Liver (tissue), 9 donors: ENCODE data around the gene ROPN1B. TPM values are rescaled to one million over a fixed set of nuclear protein-coding genes. Genes with fewer than 3 reads are reported as not detected.
"Not testable (repeated sequence)": the region's sequence is repeated elsewhere in the genome, so short reads cannot be mapped to it uniquely, and the experiment has no call there.

Experiments
- DNase-seq: peaks from one replicate; pipeline ENCODE4 v3.0.0-alpha.2; 2017; ENCODE audit warnings: low spot score
- H3K27ac ChIP-seq, 2 donors: one replicate each; pipeline ENCODE4 v1.7.0; 2013; ENCODE audit warnings: inconsistent platforms in 2 of 2, low read length in 2 of 2, control low read depth in 1 of 2, low read depth in 1 of 2, mild to moderate bottlenecking in 1 of 2
- H3K27me3 ChIP-seq, 4 donors: one replicate each; pipeline versions ENCODE4 v1.6.1 to v1.7.0; 2013; ENCODE audit warnings: low read length in 3 of 4, inconsistent platforms in 1 of 4, mild to moderate bottlenecking in 1 of 4, moderate library complexity in 1 of 4; ENCODE audit not compliant: control insufficient read depth in 4 of 4, insufficient read depth in 4 of 4
- H3K36me3 ChIP-seq, 4 donors: one replicate each; pipeline versions ENCODE4 v1.6.1 to v1.7.0; 2013; ENCODE audit warnings: low read length in 3 of 4, mild to moderate bottlenecking in 3 of 4, low read depth in 1 of 4, moderate library complexity in 1 of 4; ENCODE audit not compliant: control insufficient read depth in 4 of 4, insufficient read depth in 3 of 4
- H3K4me1 ChIP-seq, 4 donors: one replicate each; pipeline versions ENCODE4 v1.6.1 to v1.7.0; 2013; ENCODE audit warnings: low read length in 3 of 4, mild to moderate bottlenecking in 3 of 4, moderate library complexity in 1 of 4; ENCODE audit not compliant: control insufficient read depth in 4 of 4, insufficient read depth in 4 of 4
- H3K4me3 ChIP-seq, 3 donors: one replicate each; pipeline versions ENCODE4 v1.6.1 to v1.7.0; 2013; ENCODE audit warnings: low read length in 3 of 3, control low read depth in 1 of 3, low read depth in 1 of 3, mild to moderate bottlenecking in 1 of 3
- H3K9ac ChIP-seq, 2 donors: one replicate each; pipeline ENCODE4 v1.7.0; 2013; ENCODE audit warnings: low read length in 2 of 2, mild to moderate bottlenecking in 2 of 2, moderate library complexity in 2 of 2, control low read depth in 1 of 2, low read depth in 1 of 2
- H3K9me3 ChIP-seq, 4 donors: one replicate each; pipeline versions ENCODE4 v1.6.1 to v1.7.0; 2013; ENCODE audit warnings: low read length in 3 of 4; ENCODE audit not compliant: control insufficient read depth in 4 of 4
- EGR1 ChIP-seq, 2 donors: IDR thresholded peaks; 2 replicates each; pipeline ENCODE4 v1.6.1; 2016 to 2018; ENCODE audit warnings: antibody characterized with exemption in 2 of 2, low read depth in 2 of 2
- FOXA1 ChIP-seq: IDR thresholded peaks from 2 replicates; pipeline ENCODE4 v1.6.1; 2016; ENCODE audit warnings: antibody characterized with exemption
- GABPA ChIP-seq, 2 donors: IDR thresholded peaks in 1 of 2; conservative IDR thresholded peaks in 1 of 2; 2 replicates each; pipeline ENCODE4 v1.6.1; 2016; ENCODE audit warnings: antibody characterized with exemption in 2 of 2, mild to moderate bottlenecking in 1 of 2, moderate library complexity in 1 of 2
- HNF4A ChIP-seq, 2 donors: conservative IDR thresholded peaks; 2 replicates each; pipeline ENCODE4 v1.6.1; 2016; ENCODE audit warnings: antibody characterized with exemption in 2 of 2, mild to moderate bottlenecking in 2 of 2
- MAX ChIP-seq: IDR thresholded peaks from 2 replicates; pipeline ENCODE4 v1.6.1; 2016; ENCODE audit warnings: antibody characterized with exemption
- REST ChIP-seq: IDR thresholded peaks from 2 replicates; pipeline ENCODE4 v1.6.1; 2016; ENCODE audit warnings: antibody characterized with exemption, mild to moderate bottlenecking
- TAF1 ChIP-seq: conservative IDR thresholded peaks from 2 replicates; pipeline ENCODE4 v1.6.1; 2016; ENCODE audit warnings: antibody characterized with exemption, mild to moderate bottlenecking
- YY1 ChIP-seq: IDR thresholded peaks from 2 replicates; pipeline ENCODE4 v1.6.1; 2016; ENCODE audit warnings: antibody characterized with exemption, mild to moderate bottlenecking
- WGBS: extraction: QIAGEN DNeasy Blood & Tissue Kit; methylation state at CpG from one replicate; pipeline ENCODE4 v1.1.7; 2013; 5-methylcytosine and 5-hydroxymethylcytosine counted together
- polyA plus RNA-seq, 2 donors: library from polyadenylated mRNA; stranded (reverse) in 1 of 2; unstranded in 1 of 2; fragments of 200-250 nt in 1 of 2; fragments of >200 nt in 1 of 2; fragmentation: Nextera tagmentation in 1 of 2; extraction: Ambion mirVana in 1 of 2; gene quantifications; one replicate each; pipeline versions ENCODE4 v1.2.1 to v1.2.3, GENCODE V29; 2013 to 2015
- total RNA-seq, 2 donors: library from RNA; depleted of rRNA; stranded (reverse); fragments of >200 nt; gene quantifications; one replicate each; pipeline ENCODE4 v1.2.3, GENCODE V29; 2014
- TF ChIP-seq, protein P1 (sequence below): fragments of 150-350 bp; IDR thresholded peaks from 2 replicates; pipeline ENCODE4 v1.5.1; 2017; ENCODE audit warnings: improper control_type of control experiment, low read depth, low read length; ENCODE audit not compliant: missing input control
- donor health status: healthy.
- donor health status: healthy.
- donor health status: healthy.
- donor health status: healthy.
- donor health status: healthy.

Gene ROPN1B
- total and polyA plus RNA-seq, 4 donors = 0.69 to 0.84 (median 0.72) TPM; not detected in 1

GRCh38 chr3:125951176-125951575 lies 17.8 kb upstream of the ROPN1B start:
- not testable (repeated sequence) for H3K27me3 ChIP-seq, H3K36me3 ChIP-seq, DNase-seq, H3K9me3 ChIP-seq, H3K27ac ChIP-seq, H3K4me1 ChIP-seq, H3K9ac ChIP-seq, H3K4me3 ChIP-seq
- WGBS = 90% methylated on average over 3 of the region's 3 CpGs

GRCh38 chr3:125957020-125957419 lies 12.0 kb upstream of the ROPN1B start:
- not testable (repeated sequence) for H3K36me3 ChIP-seq, H3K27ac ChIP-seq, H3K9me3 ChIP-seq, H3K4me1 ChIP-seq, H3K4me3 ChIP-seq, DNase-seq, H3K27me3 ChIP-seq, H3K9ac ChIP-seq
- WGBS = 92% methylated on average over 4 of the region's 4 CpGs

DNA sequence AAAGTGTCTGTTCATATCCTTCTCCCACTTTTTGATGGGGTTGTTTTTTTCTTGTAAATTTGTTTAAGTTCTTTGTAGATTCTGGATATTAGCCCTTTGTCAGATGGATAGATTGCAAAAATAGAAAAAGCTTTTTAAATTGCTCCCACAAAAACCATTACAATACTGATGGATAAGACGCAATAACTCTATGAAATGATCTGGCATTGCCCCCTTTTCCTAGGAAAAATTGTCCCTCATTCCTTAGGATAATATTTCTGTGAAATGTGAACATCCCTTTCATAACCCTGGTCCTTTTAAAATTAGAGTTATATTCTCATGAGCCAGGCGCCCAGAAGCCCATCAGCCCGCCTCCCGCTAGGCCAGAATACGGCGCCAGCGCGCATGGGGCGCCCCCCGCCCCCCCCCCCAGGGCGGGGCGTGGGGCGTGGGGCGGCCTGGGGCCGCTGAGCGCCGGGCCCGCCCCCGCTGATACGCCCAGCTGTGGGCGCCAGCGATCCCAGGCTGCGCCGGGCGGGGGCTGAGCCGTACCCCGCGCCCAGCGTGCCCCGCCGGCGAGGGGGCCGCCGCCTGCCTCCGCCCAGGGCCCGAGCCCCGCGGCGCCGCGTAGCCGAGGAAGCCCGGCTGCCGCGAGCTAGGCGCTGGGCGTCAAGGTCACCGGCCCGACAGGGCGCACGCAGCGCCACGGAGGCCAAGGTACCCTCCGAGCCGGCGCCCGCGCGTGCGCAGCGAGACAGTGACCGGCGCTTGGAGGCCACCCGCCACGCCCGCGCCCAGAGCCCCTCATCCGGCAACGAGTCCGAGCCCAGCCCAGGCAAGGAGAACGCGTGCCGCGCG lies 11.1 kb upstream of the ROPN1B start:
- no peaks in the 10 kb centered on the region for H3K36me3 ChIP-seq
- peaks cover 0 to 4% (median 0%) of the 10 kb centered on the region in 4 donors for H3K4me1 ChIP-seq
- H3K27ac ChIP-seq = no peak overlapping the region
- H3K9ac ChIP-seq = no peak overlapping the region
- H3K9me3 ChIP-seq = no peaks in the 10 kb centered on the region
- TF ChIP-seq, protein P1, sequence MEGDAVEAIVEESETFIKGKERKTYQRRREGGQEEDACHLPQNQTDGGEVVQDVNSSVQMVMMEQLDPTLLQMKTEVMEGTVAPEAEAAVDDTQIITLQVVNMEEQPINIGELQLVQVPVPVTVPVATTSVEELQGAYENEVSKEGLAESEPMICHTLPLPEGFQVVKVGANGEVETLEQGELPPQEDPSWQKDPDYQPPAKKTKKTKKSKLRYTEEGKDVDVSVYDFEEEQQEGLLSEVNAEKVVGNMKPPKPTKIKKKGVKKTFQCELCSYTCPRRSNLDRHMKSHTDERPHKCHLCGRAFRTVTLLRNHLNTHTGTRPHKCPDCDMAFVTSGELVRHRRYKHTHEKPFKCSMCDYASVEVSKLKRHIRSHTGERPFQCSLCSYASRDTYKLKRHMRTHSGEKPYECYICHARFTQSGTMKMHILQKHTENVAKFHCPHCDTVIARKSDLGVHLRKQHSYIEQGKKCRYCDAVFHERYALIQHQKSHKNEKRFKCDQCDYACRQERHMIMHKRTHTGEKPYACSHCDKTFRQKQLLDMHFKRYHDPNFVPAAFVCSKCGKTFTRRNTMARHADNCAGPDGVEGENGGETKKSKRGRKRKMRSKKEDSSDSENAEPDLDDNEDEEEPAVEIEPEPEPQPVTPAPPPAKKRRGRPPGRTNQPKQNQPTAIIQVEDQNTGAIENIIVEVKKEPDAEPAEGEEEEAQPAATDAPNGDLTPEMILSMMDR = no peak
- TF ChIP-seq MAX (no peak), FOXA1 (no peak), EGR1 (IDR thresholded peaks at IDR 0.05; ENCODE audit: low read depth in 2 of 2) (no peak), YY1 (no peak), TAF1 (no peak), GABPA (IDR thresholded peaks at IDR 0.05 in 1 of 2, conservative IDR thresholded peaks at IDR 0.05 in 1 of 2) (no peak), HNF4A (conservative IDR thresholded peaks at IDR 0.05) (no peak), REST (no peak)
- DNase-seq = no peak
- 11% methylated on average over 75 of the region's 75 CpGs for WGBS
- peak overlapping the region in 1 of 3 donors; percentile 38 for H3K4me3 ChIP-seq
- no peaks in the 10 kb centered on the region for H3K27me3 ChIP-seq
